Natural killer cell (primary cell): Measurements from ENCODE around the gene IGFBP2. TPM values are rescaled to one million over a fixed set of nuclear protein-coding genes. Genes with fewer than 3 reads are reported as not detected.

Source experiments
- ATAC-seq, 3 donors: fragments of 150-1000 bp in 2 of 3; fragments of 200-7000 bp in 1 of 3; cut with Tn5 transposase; 1 replicate in 1 of 3; 2 replicates in 2 of 3; pipeline ENCODE4 v1.10.0; 2021; ENCODE audit warnings: mild to moderate bottlenecking in 2 of 3, moderate library complexity in 2 of 3
- DNase-seq, 2 donors: peaks; one replicate each; pipeline versions ENCODE4 v3.0.0 to v3.0.0-alpha.2; 2013 to 2021; ENCODE audit warnings: mixed read lengths in 1 of 2
- H3K27ac ChIP-seq: one replicate; pipeline ENCODE4 v1.5.1; 2013; ENCODE audit warnings: mild to moderate bottlenecking, low read length
- H3K27me3 ChIP-seq: one replicate; pipeline ENCODE4 v1.6.1; 2013; ENCODE audit warnings: low read length; ENCODE audit not compliant: control insufficient read depth, insufficient read depth
- H3K36me3 ChIP-seq: one replicate; pipeline ENCODE4 v1.6.1; 2013; ENCODE audit warnings: low read length; ENCODE audit not compliant: control insufficient read depth, insufficient read depth
- H3K4me1 ChIP-seq: one replicate; pipeline ENCODE4 v1.6.1; 2013; ENCODE audit warnings: low read length; ENCODE audit not compliant: control insufficient read depth, insufficient read depth
- H3K4me3 ChIP-seq: one replicate; pipeline ENCODE4 v1.5.1; 2013; ENCODE audit warnings: low read length
- H3K9me3 ChIP-seq: one replicate; pipeline ENCODE4 v1.6.1; 2013; ENCODE audit warnings: low read length; ENCODE audit not compliant: control insufficient read depth, insufficient read depth
- H3K27ac Mint-ChIP-seq, 2 donors: one replicate each; pipeline ENCODE4 v1.8.0; 2022; ENCODE audit warnings: mild to moderate bottlenecking in 2 of 2, mixed read lengths in 2 of 2, moderate library complexity in 1 of 2
- H3K27me3 Mint-ChIP-seq, 2 donors: one replicate each; pipeline ENCODE4 v1.8.0; 2022; ENCODE audit warnings: low read depth in 2 of 2, mixed read lengths in 2 of 2
- H3K36me3 Mint-ChIP-seq: one replicate; pipeline ENCODE4 v1.8.0; 2022; ENCODE audit warnings: mixed read lengths
- H3K4me1 Mint-ChIP-seq, 2 donors: one replicate each; pipeline ENCODE4 v1.8.0; 2022; ENCODE audit warnings: mixed read lengths in 2 of 2
- H3K4me3 Mint-ChIP-seq: one replicate; pipeline ENCODE4 v1.8.0; 2022; ENCODE audit warnings: mild to moderate bottlenecking, moderate library complexity, mixed read lengths
- H3K9me3 Mint-ChIP-seq, 2 donors: one replicate each; pipeline ENCODE4 v1.8.0; 2022; ENCODE audit warnings: mixed read lengths in 2 of 2
- WGBS: methylation state at CpG from one replicate; pipeline ENCODE4 v1.1.7; 2013; ENCODE audit warnings: missing lambda C conversion rate; ENCODE audit not compliant: insufficient coverage; 5-methylcytosine and 5-hydroxymethylcytosine counted together
- intact Hi-C: fragments of 100-400 bp; cut with micrococcal nuclease; formaldehyde crosslinking; loops from one replicate; pipeline ENCODE4 v1.14.2; 2022
- total RNA-seq, 4 donors: library from RNA; stranded (reverse); fragments of 120-200 nt in 1 of 4; gene quantifications; one replicate each; pipeline versions ENCODE4 v1.2.3 to v1.2.4, GENCODE V29; 2013 to 2022
- TF ChIP-seq, protein P1 (sequence below): fragments of 200-600 bp; IDR thresholded peaks from one replicate; pipeline ENCODE4 v1.8.0; 2022; ENCODE audit warnings: antibody characterized with exemption

IGFBP2 gene, protein sequence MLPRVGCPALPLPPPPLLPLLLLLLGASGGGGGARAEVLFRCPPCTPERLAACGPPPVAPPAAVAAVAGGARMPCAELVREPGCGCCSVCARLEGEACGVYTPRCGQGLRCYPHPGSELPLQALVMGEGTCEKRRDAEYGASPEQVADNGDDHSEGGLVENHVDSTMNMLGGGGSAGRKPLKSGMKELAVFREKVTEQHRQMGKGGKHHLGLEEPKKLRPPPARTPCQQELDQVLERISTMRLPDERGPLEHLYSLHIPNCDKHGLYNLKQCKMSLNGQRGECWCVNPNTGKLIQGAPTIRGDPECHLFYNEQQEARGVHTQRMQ
- total RNA-seq = under 1 TPM in 1 of 3 donors, not detected in 2; 0.21 TPM
- 0.72 TPM for total RNA-seq (2013)

DNA sequence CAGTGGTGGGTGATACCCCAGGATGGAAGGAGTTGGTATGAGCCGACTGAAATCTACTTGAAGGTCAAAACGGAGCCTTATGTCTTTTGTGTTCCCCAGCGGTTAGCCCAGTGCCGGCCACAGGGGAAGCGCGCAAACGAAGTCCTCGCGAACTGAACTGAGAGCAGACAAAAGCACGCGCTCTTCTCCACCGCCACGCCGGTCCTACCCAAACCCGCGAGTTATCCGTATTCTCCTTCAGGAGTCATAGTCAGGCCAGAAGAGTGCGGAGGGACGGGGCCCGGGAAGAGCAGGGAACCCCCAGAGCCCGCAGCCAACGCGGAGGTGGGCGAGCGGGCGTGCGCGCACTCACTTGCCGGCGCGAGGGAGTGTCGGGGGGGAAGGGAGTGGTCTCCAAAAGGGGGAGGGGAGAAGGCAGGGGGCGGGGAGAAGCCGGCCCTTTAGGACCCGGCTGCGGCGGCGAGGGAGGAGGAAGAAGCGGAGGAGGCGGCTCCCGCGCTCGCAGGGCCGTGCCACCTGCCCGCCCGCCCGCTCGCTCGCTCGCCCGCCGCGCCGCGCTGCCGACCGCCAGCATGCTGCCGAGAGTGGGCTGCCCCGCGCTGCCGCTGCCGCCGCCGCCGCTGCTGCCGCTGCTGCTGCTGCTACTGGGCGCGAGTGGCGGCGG lies at the start of gene IGFBP2:
Gene IGFBP2, plus strand, starts transcription at position 469 of the 664 bp plus-strand sequence. Its CDS starts 104 bp downstream, at position 573.
- H3K36me3 Mint-ChIP-seq = no peaks in the 10 kb centered on the region
- H3K9me3 Mint-ChIP-seq = no peaks in the 10 kb centered on the region
- ATAC-seq = peak; percentile 7 to 73 (median 59)
- Histone ChIP-seq H3K27ac (no peak within 1 kb of the TSS), H3K36me3 (no peaks in the 10 kb centered on the region), H3K4me1 (peaks cover 29% of the 10 kb centered on the region), H3K27me3 (peaks cover 37% of the 10 kb centered on the region), H3K9me3 (no peaks in the 10 kb centered on the region), H3K4me3 (no peak within 1 kb of the TSS)
- peaks cover 46 to 54% of the 10 kb centered on the region in 2 donors for H3K27me3 Mint-ChIP-seq
- TF ChIP-seq, protein P1, sequence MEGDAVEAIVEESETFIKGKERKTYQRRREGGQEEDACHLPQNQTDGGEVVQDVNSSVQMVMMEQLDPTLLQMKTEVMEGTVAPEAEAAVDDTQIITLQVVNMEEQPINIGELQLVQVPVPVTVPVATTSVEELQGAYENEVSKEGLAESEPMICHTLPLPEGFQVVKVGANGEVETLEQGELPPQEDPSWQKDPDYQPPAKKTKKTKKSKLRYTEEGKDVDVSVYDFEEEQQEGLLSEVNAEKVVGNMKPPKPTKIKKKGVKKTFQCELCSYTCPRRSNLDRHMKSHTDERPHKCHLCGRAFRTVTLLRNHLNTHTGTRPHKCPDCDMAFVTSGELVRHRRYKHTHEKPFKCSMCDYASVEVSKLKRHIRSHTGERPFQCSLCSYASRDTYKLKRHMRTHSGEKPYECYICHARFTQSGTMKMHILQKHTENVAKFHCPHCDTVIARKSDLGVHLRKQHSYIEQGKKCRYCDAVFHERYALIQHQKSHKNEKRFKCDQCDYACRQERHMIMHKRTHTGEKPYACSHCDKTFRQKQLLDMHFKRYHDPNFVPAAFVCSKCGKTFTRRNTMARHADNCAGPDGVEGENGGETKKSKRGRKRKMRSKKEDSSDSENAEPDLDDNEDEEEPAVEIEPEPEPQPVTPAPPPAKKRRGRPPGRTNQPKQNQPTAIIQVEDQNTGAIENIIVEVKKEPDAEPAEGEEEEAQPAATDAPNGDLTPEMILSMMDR = no peak
- WGBS = under 1% methylated on average over 70 of the region's 70 CpGs
- H3K4me1 Mint-ChIP-seq = peaks cover 25 to 46% of the 10 kb centered on the region in 2 donors
- peak within 1 kb of the TSS; percentile 92 for H3K4me3 Mint-ChIP-seq
- peak within 1 kb of the TSS in 1 of 2 donors; percentile 31 for H3K27ac Mint-ChIP-seq
- intact Hi-C loops = no loop called here
- DNase-seq = peak in 1 of 2 donors; percentile 24

DNA sequence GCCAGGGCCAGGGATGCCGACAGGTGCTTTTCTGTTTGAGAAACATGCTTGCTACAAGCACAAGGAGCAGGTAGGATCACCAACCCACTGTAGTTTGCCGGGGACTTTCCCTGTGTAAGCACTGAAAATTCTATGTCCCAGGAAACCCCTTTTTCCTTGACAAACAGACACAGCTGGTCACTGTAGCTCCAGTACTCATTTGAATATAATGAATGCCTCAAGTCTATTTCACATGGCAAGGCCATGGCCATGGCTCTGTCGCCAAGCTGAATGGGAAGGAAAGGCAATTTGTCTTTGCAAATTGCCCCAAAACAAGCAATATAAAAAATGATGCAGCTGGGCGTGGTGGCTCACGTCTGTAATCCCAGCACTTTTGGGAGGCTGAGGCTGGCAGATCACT lies 49.6 kb upstream of the IGFBP2 start:
- no peaks in the 10 kb centered on the region for H3K9me3 ChIP-seq
- H3K9me3 Mint-ChIP-seq = no peaks in the 10 kb centered on the region
- no peaks in the 10 kb centered on the region for H3K27me3 ChIP-seq
- H3K27ac Mint-ChIP-seq = no peak overlapping the region
- peaks cover 0 to 2% of the 10 kb centered on the region in 2 donors for H3K4me1 Mint-ChIP-seq
- no peaks in the 10 kb centered on the region for H3K36me3 Mint-ChIP-seq
- ATAC-seq = no peak
- no peaks in the 10 kb centered on the region for H3K36me3 ChIP-seq
- no peak overlapping the region for H3K4me3 ChIP-seq
- H3K4me3 Mint-ChIP-seq = no peak overlapping the region
- no peak overlapping the region for H3K27ac ChIP-seq
- WGBS = 93% methylated on average over 5 of the region's 5 CpGs
- intact Hi-C loops = no loop called here
- DNase-seq = no peak
- peaks cover 13 to 18% of the 10 kb centered on the region in 2 donors for H3K27me3 Mint-ChIP-seq
- TF ChIP-seq, protein P1 = no peak
- H3K4me1 ChIP-seq = no peaks in the 10 kb centered on the region

DNA sequence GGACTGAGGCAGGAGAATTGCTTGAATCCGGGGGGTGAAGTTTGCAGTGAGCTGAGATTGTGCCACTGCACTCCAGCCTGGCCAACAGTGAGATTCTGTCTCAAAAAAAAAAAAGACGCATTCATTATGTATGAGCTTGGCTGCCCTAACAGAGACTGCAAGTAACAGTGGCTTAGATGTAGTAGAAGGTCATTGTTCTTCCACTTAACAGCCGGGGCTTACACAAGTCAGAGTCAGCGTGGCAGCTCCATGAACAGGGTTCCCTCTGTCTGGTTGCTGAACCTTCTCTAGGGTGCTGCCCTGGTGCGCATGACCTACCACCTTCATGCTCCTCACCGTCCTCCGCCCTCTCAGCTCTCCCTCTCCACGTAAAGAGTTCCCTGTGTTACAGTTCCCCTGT lies 49.1 kb upstream of the IGFBP2 start:
- Mint-ChIP-seq H3K27ac (no peak overlapping the region), H3K9me3 (no peaks in the 10 kb centered on the region), H3K27me3 (peaks cover 13 to 18% of the 10 kb centered on the region in 2 donors), H3K36me3 (no peaks in the 10 kb centered on the region), H3K4me1 (peaks cover 3% of the 10 kb centered on the region in 2 donors), H3K4me3 (no peak overlapping the region)
- Histone ChIP-seq H3K9me3 (no peaks in the 10 kb centered on the region), H3K36me3 (no peaks in the 10 kb centered on the region), H3K27me3 (no peaks in the 10 kb centered on the region), H3K4me3 (no peak overlapping the region), H3K4me1 (no peaks in the 10 kb centered on the region), H3K27ac (no peak overlapping the region)
- 89% methylated on average over 8 of the region's 8 CpGs for WGBS
- ATAC-seq (no peak), DNase-seq (no peak)
- intact Hi-C loops = no loop called here
- TF ChIP-seq, protein P1 = no peak
